Glutamatergic neuron (in vitro differentiated cells): ENCODE data around the gene SEC16A. TPM values are rescaled to one million over a fixed set of nuclear protein-coding genes. Genes with fewer than 3 reads are reported as not detected.

Experiments used
- DNase-seq: peaks from one replicate; pipeline ENCODE4 v3.0.0; 2022
- H3K27ac Mint-ChIP-seq: one replicate; pipeline ENCODE4 v1.8.0; 2020; ENCODE audit warnings: mild to moderate bottlenecking, mixed read lengths, inconsistent platforms; ENCODE audit not compliant: unreplicated experiment
- H3K27me3 Mint-ChIP-seq: one replicate; pipeline ENCODE4 v1.8.0; 2020; ENCODE audit warnings: mild to moderate bottlenecking, moderate library complexity, mixed read lengths, inconsistent platforms; ENCODE audit not compliant: unreplicated experiment
- H3K36me3 Mint-ChIP-seq: one replicate; pipeline ENCODE4 v1.8.0; 2020; ENCODE audit warnings: mild to moderate bottlenecking, mixed read lengths, inconsistent platforms; ENCODE audit not compliant: unreplicated experiment
- H3K4me1 Mint-ChIP-seq: one replicate; pipeline ENCODE4 v1.8.0; 2020; ENCODE audit warnings: mild to moderate bottlenecking, low read depth, mixed read lengths, inconsistent platforms; ENCODE audit not compliant: unreplicated experiment
- H3K4me3 Mint-ChIP-seq: one replicate; pipeline ENCODE4 v1.8.0; 2020; ENCODE audit warnings: mild to moderate bottlenecking, mixed read lengths, inconsistent platforms; ENCODE audit not compliant: unreplicated experiment
- H3K9me3 Mint-ChIP-seq: one replicate; pipeline ENCODE4 v1.8.0; 2020; ENCODE audit warnings: mild to moderate bottlenecking, moderate library complexity, mixed read lengths, inconsistent platforms; ENCODE audit not compliant: unreplicated experiment
- CTCF ChIP-seq: fragments of 200-600 bp; sonication (generic); IDR thresholded peaks from one replicate; pipeline ENCODE4 v1.5.0; 2021; ENCODE audit not compliant: partially characterized antibody, unreplicated experiment
- total RNA-seq: library from RNA; stranded (reverse); fragmentation: NEBNext Ultra II Directional; extraction: Animal tissue kit (Norgen Biotek cat#: 25700); gene quantifications from one replicate; pipeline ENCODE4 v1.2.1, GENCODE V29; 2021; ENCODE audit not compliant: unreplicated experiment

SEC16A gene
- total RNA-seq, 1 donor from 2014 or later, result 74.3 TPM

GRCh38 chr9:136510561-136510960 lies 27.7 kb upstream of the SEC16A start:
- no peak overlapping the region for H3K4me3 Mint-ChIP-seq
- no peak for DNase-seq
- peaks cover 2% of the 10 kb centered on the region for H3K27me3 Mint-ChIP-seq
- no peak for TF ChIP-seq CTCF
- no peaks in the 10 kb centered on the region for H3K9me3 Mint-ChIP-seq
- H3K27ac Mint-ChIP-seq, result no peak overlapping the region
- no peaks in the 10 kb centered on the region for H3K36me3 Mint-ChIP-seq
- H3K4me1 Mint-ChIP-seq, result no peaks in the 10 kb centered on the region

GRCh38 chr9:136509549-136509948 lies 26.7 kb upstream of the SEC16A start:
- Mint-ChIP-seq H3K9me3 (no peaks in the 10 kb centered on the region), H3K4me3 (no peak overlapping the region), H3K36me3 (no peaks in the 10 kb centered on the region), H3K4me1 (no peaks in the 10 kb centered on the region), H3K27me3 (peaks cover 2% of the 10 kb centered on the region), H3K27ac (no peak overlapping the region)
- DNase-seq, result no peak
- no peak for TF ChIP-seq CTCF

- TF ChIP-seq CTCF, result no peak
- Mint-ChIP-seq H3K27me3 (peaks cover 2% of the 10 kb centered on the region), H3K36me3 (no peaks in the 10 kb centered on the region), H3K9me3 (no peaks in the 10 kb centered on the region), H3K4me1 (no peaks in the 10 kb centered on the region), H3K4me3 (no peak overlapping the region), H3K27ac (no peak overlapping the region)
- DNase-seq, result no peak
Measured at GRCh38 chr9:136508729-136509500, 26.1 kb upstream of the SEC16A start.

GRCh38 chr9:136507992-136508375 lies 25.1 kb upstream of the SEC16A start:
- Mint-ChIP-seq H3K4me1 (no peaks in the 10 kb centered on the region), H3K36me3 (no peaks in the 10 kb centered on the region), H3K4me3 (no peak overlapping the region), H3K27me3 (peaks cover 2% of the 10 kb centered on the region), H3K9me3 (no peaks in the 10 kb centered on the region), H3K27ac (no peak overlapping the region)
- TF ChIP-seq CTCF, result no peak
- no peak for DNase-seq

GRCh38 chr9:136507221-136507991 lies 24.6 kb upstream of the SEC16A start:
- Mint-ChIP-seq H3K4me3 (no peak overlapping the region), H3K27ac (no peak overlapping the region), H3K36me3 (no peaks in the 10 kb centered on the region), H3K4me1 (no peaks in the 10 kb centered on the region), H3K27me3 (peaks cover 5% of the 10 kb centered on the region), H3K9me3 (peaks cover 1% of the 10 kb centered on the region)
- no peak for TF ChIP-seq CTCF
- DNase-seq, result no peak
